ENCODE data around the gene TMEM11. TPM values are rescaled to one million over a fixed set of nuclear protein-coding genes. Genes with fewer than 3 reads are reported as not detected.

TMEM11 gene
- total and polyA plus RNA-seq, 2 of the 4 experiments (the other 2 are of a cell fraction), result 19.9 to 44.7 TPM

- Histone ChIP-seq H3K9ac (ENCODE audit: low read depth, low read length) (no peak overlapping the region), H3K56ac (ENCODE audit: extremely low read depth, insufficient read depth, low read length) (no peak overlapping the region), H3K36me3 (ENCODE audit: control insufficient read depth, insufficient read depth, low read length) (peaks cover 15% of the 10 kb centered on the region), H3K4me1 (ENCODE audit: control insufficient read depth, insufficient read depth, low read length) (peaks cover 7% of the 10 kb centered on the region; the same call in 1 of the 2 replicates), H3K4me3 (ENCODE audit: insufficient read depth, low read depth, low read length) (no peak overlapping the region), H2BK120ac (ENCODE audit: low read depth, low read length) (no peak overlapping the region), H4K91ac (ENCODE audit: insufficient read depth, low read depth, low read length) (no peak overlapping the region), H3K23ac (ENCODE audit: low read depth, low read length) (no peak overlapping the region), H2AFZ (replicated peaks; ENCODE audit: low read length, poor library complexity) (no peak overlapping the region), H3K4me2 (ENCODE audit: low read depth, low read length) (no peak overlapping the region), H2AK5ac (ENCODE audit: low read depth, low read length) (no peak overlapping the region), H3K9me3 (ENCODE audit: control insufficient read depth, insufficient read depth, low read length) (no peaks in the 10 kb centered on the region), H3K79me1 (ENCODE audit: low read depth in 1 of 2, low read length in 2 of 2) (peaks cover 0 to 22% of the 10 kb centered on the region in 2 experiments; a peak in 2 of 4 replicates), H2BK20ac (ENCODE audit: low read depth, low read length) (no peak overlapping the region), H3K18ac (ENCODE audit: low read depth, low read length) (no peak overlapping the region), H4K8ac (ENCODE audit: low read depth in 2 of 2, low read length in 2 of 2) (no peak overlapping the region), H3K4ac (ENCODE audit: low read depth, low read length) (no peak overlapping the region), H3K9me1 (ENCODE audit: insufficient read depth, low read length) (peaks cover 21% of the 10 kb centered on the region), H3K27me3 (ENCODE audit: control insufficient read depth, insufficient read depth, low read length) (no peaks in the 10 kb centered on the region), H3K27ac (ENCODE audit: insufficient read depth, low read length) (no peak overlapping the region), H2BK15ac (ENCODE audit: low read depth, low read length) (no peak overlapping the region), H4K20me1 (ENCODE audit: insufficient read depth, low read length) (no peaks in the 10 kb centered on the region; the same call in 1 of the 2 replicates), H4K5ac (ENCODE audit: low read depth, low read length) (no peak overlapping the region), H3K14ac (replicated peaks; ENCODE audit: low read depth, low read length) (no peak overlapping the region), H2AK9ac (replicated peaks; ENCODE audit: low read depth, low read length, poor library complexity) (no peak overlapping the region), H2BK5ac (ENCODE audit: low read depth, low read length, poor library complexity, severe bottlenecking) (no peak overlapping the region)
- WGBS, 2 experiments (ENCODE audit: extremely low coverage in 2 of 2, insufficient read length in 1 of 2), result 95% methylated on average over 4 of the region's 4 CpGs; no CpG with 5 or more reads in 1 of the 2 experiments
- TF ChIP-seq POLR2A (IDR thresholded peaks at IDR 0.05; ENCODE audit: low read depth, low read length) (no peak), USF2 (IDR thresholded peaks at IDR 0.05; ENCODE audit: low read depth, low read length) (no peak), MAFK (IDR thresholded peaks at IDR 0.05; ENCODE audit: low read depth, low read length) (no peak), CHD1 (IDR thresholded peaks at IDR 0.05; ENCODE audit: low read depth, low read length) (no peak), BHLHE40 (IDR thresholded peaks at IDR 0.05; ENCODE audit: low read depth, low read length) (no peak), NFE2L2 (IDR thresholded peaks at IDR 0.05; ENCODE audit: low read depth, low read length) (no peak), SMC3 (IDR thresholded peaks at IDR 0.05; ENCODE audit: low read depth, low read length) (no peak), FOS (IDR thresholded peaks at IDR 0.05; ENCODE audit: low read depth, low read length) (no peak), MXI1 (IDR thresholded peaks at IDR 0.05; ENCODE audit: borderline replicate concordance, low read depth, low read length) (no peak), RFX5 (IDR thresholded peaks at IDR 0.05; ENCODE audit: low read depth, low read length) (no peak), CEBPB (IDR thresholded peaks at IDR 0.05; ENCODE audit: low read depth, low read length) (no peak), RAD21 (IDR thresholded peaks at IDR 0.05; ENCODE audit: low read length) (no peak), RCOR1 (IDR thresholded peaks at IDR 0.05; ENCODE audit: insufficient replicate concordance, low read length) (no peak), MAZ (IDR thresholded peaks at IDR 0.05; ENCODE audit: borderline replicate concordance, low read depth, low read length) (no peak)
- TF ChIP-seq, protein P1, sequence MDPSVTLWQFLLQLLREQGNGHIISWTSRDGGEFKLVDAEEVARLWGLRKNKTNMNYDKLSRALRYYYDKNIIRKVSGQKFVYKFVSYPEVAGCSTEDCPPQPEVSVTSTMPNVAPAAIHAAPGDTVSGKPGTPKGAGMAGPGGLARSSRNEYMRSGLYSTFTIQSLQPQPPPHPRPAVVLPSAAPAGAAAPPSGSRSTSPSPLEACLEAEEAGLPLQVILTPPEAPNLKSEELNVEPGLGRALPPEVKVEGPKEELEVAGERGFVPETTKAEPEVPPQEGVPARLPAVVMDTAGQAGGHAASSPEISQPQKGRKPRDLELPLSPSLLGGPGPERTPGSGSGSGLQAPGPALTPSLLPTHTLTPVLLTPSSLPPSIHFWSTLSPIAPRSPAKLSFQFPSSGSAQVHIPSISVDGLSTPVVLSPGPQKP (IDR thresholded peaks at IDR 0.05; ENCODE audit: borderline replicate concordance, low read depth, low read length), result no peak
- TF ChIP-seq, protein P2, sequence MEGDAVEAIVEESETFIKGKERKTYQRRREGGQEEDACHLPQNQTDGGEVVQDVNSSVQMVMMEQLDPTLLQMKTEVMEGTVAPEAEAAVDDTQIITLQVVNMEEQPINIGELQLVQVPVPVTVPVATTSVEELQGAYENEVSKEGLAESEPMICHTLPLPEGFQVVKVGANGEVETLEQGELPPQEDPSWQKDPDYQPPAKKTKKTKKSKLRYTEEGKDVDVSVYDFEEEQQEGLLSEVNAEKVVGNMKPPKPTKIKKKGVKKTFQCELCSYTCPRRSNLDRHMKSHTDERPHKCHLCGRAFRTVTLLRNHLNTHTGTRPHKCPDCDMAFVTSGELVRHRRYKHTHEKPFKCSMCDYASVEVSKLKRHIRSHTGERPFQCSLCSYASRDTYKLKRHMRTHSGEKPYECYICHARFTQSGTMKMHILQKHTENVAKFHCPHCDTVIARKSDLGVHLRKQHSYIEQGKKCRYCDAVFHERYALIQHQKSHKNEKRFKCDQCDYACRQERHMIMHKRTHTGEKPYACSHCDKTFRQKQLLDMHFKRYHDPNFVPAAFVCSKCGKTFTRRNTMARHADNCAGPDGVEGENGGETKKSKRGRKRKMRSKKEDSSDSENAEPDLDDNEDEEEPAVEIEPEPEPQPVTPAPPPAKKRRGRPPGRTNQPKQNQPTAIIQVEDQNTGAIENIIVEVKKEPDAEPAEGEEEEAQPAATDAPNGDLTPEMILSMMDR (conservative IDR thresholded peaks at IDR 0.05; ENCODE audit: low read depth, low read length), result no peak
- BruUV-seq (replicated peaks), result no TSS peak
- ATAC-seq (ENCODE audit: low read depth) (no peak), DNase-seq (no peak)
- CTCF ChIA-PET, result no interaction called here
- dilution Hi-C loops (cut with HindIII; ENCODE audit: low sequenced_read_pairs, unreplicated experiment), result no loop called here
- intact Hi-C loops (cut with micrococcal nuclease), result no loop called here
- in situ Hi-C loops (cut with MboI; ENCODE audit: low sequenced_read_pairs), result no loop called here
- POLR2A ChIA-PET (ENCODE audit: unreplicated experiment), result no interaction called here
These were observed 24.6 kb downstream of the TMEM11 start for GRCh38 chr17:21189361-21189760.

Measured in IMR-90 (cell line).